HG03064 (cell line): ENCODE measurements around the gene KIF2A.

Source experiments
- ATAC-seq: cut with Tn5 transposase; IDR thresholded peaks from one replicate; pipeline ENCODE4 v1.9.1; 2021; ENCODE audit warnings: low read depth; ENCODE audit not compliant: unreplicated experiment

The KIF2A gene

DNA sequence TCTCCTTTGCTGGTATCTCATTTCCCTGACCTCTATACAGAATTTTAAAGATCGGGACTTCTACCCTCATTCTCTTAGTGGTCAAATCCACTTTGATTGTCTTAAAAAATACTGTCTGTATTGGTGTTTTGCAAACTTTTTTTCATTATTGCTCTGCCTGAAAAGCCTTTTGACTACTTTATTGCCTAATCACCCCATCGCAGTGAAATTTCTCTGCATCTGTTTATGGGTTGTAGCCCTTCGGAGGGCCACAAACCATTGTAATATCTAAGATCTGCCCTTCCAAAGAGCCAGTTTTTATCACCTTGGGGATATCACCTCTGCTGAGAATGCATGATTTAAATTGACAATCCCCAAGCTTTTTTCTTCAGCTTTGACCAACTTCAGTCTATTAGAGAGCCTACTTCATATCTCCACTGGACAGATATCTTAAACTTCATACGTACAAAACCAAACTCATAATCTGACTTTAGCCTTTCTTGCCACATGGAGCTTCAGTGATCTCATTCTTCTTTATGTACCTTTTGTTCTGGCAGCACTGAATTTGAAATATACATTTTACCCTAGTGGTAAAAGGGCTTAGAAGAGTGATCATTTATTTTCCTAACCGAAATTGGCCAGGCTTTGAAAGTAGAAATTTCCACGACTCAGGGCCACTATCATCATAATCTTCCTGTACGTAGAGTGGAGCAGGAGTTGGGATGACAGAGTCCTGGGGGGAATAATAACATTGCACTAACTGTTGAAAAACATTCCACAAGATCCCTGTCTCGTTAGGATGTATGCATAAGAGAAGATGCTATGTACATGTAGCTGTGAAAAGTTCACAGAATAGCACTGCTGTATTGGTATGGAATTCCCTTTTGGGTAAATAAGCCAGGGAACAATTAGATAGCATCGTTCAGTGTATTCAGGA is 21.4 kb downstream of the KIF2A start:
- ATAC-seq = no peak

DNA sequence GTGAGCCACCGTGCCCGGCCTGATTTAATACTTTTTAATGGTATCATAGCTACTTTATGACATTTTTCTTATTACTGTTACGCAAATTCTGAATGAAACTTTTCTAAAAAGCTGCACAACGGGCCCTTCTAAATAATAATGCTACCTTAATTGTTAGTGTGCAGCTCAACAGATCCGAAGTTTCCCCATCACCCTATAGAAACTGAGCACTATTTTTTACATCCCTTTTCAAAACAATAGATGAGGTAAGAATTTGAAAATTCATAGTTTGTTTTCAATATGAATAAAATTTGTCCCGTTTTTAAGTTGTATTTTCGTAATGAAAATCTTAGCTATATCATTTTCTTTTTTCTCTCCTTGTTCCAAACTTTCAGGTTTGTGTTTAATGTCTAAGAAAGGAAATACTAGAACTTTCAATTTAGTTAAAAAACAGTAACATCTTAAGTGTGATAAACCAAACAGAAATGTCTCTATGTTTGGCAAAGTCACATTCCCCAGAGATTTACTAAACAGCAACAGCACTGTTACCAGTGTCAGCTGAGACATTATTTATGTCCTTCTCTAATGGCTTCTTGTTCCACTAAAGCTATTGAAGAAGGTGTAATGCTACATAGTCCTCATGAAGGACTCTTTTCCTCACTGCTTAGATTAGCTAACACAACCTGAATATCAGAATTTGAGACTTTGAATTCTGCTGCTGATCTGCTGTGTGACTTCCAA is 22.9 kb downstream of the KIF2A start:
- no peak for ATAC-seq

DNA sequence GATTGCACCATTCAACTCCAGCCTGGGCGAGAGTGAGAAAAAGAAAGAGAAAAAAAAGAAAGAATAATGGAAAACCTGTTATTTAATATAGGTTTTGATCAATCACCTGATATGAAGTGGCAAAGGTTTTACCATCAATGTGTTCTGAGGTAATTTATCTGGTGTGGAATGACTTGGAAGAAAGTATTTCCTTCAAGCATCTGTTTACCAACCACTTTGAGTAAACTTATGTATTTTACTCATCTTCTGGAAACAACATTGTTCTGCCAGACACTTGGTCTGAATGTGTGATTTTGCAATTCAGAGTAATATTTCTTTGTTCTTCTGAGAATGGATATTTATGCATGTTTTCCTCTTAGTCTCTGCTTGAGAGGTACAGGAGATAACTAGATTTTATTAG is 24.3 kb downstream of the KIF2A start:
- ATAC-seq = no peak

DNA sequence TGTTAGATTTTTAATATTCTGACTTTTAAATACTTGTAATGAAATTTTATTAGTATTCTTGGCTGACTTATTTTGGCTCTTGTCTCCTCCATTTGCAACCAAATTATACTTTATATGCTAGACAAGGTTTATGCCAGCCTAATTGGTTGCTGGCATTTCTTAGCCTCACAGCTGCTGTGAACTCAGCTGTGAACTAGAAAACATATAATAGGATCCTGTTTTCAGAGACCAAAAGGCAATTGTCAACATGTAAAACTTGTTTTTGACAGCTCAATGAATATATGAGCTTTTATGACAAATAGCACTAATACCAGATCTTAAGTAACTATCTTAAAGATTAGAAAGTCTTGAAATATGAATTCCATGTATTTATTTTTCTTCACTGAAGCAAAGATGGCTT is 25.9 kb downstream of the KIF2A start:
- ATAC-seq = no peak

DNA sequence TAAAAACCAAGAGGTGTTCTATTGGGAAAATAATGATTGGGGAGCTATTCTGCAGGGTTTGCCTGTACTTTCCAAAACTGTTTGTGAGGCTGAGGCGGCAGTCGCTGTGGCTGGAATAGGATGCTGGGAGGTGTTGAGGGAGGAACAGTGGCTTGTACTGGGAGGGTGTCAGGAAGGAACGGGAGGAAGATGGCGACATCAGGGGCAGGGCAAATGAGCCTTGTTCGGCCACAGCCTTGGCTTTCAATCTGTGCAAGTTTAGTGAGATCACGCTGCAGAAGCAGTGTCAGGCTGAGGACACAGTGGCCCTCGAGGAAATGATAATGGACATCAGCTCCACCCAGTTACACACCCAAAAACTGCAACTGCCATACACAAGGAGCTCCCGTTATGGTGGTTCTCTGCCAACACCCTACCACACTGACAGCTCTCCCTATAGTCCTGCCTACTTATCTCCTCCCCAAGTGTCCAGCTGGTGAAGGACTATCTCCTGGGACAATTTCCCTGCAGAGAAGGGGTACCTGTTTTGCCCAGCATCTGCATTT is 27.3 kb downstream of the KIF2A start:
- ATAC-seq = no peak

DNA sequence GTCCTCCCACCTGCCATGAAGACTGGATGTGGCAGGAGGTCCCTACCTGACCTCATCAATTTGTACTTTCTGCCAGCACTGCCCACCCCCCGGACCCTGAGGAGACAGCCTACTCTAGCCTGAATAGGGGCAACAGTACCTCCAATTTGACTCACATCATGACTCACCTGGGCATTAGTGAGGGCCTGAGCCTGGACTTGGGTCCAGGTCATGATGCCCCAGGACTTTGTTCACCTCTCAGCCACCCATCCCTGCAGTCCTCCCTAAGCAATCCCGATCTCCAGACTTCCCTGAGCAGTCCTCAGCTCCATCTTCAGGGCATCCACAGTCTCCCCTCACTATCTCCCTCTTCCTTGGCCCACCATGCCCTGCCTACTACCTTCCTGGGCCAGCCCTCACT is 28.1 kb downstream of the KIF2A start:
- ATAC-seq = no peak

DNA sequence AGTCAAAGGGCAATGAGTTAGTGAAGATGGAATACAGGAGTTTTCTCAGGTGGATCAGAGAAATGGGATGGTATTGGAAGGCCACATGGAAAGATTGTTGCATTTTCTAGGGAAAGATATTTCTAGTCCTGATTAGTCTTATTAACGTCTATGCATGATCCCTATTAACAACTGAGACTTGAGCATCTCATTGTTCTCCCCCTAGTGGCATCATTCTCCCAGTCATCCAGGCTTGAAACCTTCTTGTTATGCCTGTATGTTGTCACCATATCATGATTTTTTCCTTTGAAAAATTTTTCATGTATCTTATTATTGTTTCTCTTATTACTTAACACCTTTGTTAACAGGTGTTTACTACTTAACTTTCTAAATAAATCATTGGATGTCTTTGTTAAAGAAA is 34.4 kb downstream of the KIF2A start:
- no peak for ATAC-seq

DNA sequence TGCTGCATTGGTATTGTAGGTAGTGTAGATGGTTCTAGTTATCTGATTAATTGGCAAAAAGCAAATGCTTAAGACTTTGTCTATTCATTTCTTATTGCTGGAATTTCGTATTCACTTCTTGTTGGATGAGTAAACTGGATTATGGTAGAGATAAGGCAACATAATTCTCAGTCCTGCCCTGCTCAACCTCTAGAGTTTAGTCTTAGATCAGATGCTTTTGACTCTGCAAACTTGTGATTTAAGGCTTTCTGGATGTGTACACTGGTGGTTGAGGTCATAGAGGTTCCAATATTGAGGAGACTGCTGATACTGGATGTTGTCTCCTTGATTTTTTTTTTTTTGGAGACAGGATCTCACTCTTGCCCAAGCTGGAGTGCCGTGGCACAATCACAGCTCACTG is 35.0 kb downstream of the KIF2A start:
- ATAC-seq = no peak

DNA sequence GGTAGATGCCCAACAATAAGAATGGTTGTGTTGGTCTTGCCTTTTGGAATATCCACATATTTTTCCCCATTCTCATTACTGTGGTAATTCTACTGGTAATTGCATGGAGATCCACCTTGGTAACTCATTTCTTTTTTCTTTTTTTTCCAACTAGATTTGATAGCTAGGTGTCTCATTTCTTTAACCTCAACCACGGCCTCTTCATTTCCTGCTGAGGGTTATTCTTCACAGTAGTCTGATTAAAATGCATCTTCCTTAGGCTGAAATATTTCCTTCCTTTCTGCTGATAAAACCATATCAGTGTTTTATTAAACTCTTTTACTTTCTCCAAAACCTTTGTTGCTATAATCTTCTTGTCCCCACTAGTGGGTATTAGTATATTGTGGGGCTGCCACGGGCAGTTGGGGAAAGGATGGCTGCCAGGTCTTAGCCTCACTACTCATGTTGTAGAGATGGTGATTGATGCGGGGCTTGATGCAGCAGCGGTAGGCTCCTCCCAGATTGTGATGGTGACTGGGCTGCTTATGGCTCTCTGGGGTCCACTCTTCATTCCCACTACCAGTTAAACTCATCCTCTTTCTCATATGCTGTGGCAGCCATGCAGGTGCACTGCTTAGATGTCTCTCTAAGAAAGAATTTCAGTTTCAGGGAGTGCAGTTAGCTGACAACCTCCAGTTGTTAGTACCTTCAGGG is 35.9 kb downstream of the KIF2A start:
- peak; percentile 80 for ATAC-seq

DNA sequence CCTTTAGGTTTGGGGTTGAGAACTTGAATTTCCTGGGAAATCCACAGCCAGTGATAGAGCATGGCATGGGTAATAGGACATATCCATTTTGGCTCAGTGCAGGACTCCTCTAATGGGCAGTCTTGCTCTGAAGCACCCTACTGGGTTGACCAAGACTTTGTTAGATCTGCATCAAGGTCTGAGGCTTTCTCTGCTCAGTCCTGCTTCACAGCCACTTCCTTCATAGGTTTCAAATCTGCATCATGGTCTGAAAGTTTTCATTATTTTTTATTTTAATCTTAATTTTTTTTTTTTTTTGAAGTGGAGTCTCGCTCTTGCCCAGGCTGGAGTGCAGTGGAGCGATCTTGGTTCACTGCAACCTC is 36.5 kb downstream of the KIF2A start:
- ATAC-seq = peak; percentile 62

DNA sequence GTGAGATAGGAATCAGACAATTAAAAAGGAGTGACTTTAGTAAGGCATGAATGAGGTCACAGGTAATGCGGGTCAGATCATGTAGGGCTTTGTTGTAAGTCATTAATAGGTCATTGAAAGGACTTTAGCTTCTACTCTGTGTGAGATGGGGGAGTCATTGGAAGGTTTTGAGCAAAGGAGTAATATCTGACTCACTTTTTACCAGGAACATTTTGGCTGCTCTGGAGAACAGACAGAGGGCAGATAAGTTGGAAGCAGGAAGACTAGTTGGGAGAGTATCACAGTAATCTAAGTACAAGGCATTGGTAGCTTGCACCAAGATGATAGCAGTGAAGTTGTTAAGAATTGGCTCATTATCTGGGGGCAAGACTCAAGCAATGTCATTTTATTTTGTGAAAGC is 37.4 kb downstream of the KIF2A start:
- no peak for ATAC-seq

DNA sequence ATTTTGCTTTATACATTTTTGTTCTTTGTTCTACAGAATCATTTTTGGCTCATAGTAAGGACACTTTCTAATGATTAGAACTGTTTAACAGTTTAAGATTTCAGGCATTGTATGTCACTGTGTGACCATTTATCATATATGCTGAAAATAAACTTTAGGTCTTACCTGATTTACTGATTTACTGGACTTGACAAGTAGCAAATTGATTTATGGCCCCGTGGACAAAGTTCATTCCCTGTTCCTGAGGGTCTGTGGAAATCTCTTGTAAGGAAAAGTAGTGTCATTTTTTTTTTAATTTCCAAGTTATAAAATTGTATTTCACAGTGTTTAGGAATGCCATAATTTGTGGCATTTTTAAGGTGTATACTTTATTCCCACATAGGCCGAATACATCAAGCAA is 40.7 kb downstream of the KIF2A start:
- no peak for ATAC-seq

DNA sequence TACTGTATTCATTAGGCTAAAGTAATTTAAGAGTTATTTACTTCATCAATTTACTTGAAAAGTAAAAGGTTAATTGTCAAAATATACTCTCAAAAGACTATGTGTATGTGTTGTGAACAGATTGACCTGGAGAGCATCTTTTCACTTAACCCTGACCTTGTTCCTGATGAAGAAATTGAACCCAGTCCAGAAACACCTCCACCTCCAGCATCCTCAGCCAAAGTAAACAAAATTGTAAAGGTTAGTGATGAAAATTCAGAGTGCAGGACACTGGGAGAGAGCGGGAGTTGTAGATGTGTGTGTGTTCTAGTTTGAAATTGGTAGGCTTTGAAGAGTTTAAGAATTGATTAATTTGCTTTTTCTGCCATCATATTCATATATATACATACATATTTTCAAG is 41.9 kb downstream of the KIF2A start:
- no peak for ATAC-seq

DNA sequence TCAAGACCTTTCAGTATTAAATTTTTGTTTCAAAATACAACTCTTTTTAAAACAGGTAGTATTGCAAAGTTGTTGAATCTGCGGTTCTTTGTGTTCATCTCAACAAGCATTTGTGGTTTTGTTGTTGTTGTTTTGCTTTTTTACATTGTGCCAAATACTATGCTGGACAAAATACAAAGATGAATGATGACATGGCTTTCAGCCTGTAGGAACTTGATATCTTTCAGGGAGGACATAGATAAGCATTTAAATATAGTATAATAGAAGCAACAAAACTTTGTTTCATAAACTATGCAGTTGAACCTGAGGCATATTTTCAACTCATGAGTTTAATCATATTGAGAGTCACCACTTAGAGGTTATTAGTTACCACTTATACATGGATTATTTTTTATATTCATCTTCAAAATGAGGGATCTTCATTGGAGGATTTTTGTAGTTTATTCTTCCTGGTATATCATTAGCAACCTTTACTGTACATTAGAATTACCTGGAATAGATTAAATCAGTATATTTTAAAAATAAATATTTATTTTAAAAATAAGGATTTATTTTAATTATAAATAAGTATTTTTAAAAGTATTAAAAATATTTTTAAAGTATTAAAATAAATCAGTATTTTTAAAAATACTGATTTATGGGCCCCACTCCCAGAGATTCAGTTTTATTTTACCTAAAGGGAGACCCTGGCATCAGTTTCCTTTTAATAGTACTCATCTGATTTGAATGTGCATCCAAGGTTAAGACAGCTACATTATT is 42.9 kb downstream of the KIF2A start:
- no peak for ATAC-seq

DNA sequence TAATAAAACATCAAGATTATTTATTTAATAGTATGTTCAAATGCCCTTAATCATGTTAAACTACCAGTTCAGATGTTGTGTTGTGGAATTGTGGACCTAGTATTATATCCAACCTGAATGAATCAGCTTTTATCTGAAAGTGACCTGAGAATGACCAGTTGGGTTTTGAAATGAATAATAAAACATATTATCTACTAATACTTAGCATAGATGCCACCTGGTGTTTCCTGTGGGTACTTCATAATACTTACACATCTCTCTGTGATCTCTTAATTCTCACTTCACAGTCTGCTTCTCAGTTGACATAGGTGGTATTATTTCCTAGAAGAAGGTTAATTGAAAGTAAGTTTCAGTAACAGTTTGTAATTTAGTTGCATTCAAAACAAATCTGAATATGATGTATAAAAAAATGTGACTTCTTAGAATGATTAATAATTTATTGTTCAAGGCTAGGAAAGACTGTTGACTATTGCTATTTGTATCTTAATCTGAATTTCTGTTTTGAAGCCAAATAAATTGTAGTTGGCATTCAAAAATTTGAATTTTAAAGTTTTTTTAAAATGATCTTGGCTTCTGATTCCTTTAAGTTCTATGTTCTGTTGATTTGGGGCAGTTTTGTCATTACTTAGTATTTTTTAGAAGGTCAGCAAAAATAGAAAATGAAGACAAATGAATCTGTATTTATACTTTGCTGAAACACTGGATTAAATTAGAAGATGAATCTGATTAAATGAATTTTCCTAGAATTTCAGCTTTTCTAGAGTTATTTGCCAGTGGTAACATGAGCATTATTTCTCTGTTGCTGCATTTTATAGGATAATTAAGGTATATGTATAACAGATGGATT is 48.2 kb downstream of the KIF2A start:
- no peak for ATAC-seq

DNA sequence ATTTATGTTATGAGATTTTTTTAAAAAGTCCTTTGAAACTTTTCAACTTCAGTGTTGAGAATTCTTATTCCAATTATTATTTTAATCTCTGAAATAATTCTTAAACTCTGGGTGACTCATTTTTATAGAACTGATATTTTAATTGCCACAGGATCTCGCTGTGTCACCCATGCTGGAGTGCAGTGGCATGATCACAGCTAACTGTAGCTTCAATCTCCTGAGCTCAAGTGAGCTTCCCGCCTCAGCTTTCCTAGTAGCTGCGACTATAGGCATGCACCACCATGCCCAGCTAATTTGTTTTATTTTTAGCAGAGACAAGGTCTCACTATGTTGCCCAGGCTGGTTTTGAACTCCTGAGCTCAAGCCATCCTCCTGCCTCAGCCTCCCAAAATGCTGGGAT is 56.7 kb downstream of the KIF2A start:
- ATAC-seq = no peak

DNA sequence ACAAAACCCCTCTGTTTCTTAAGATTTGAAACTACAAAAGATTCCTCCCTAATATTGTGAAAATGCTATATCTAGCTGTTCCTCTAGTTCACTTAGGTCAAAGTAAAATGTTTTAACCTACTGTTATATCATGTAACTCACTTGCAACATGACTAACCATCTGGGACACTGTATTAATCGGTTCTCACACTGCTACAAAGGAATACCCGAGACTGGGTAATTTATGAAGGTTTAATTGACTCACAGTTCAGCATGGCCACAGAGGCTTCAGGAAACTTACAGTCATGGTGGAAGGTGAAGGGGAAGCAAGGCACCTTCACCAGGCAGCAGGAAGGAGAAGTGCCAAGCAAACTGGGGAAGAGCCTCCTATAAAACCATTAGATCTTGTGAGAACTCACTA is 63.0 kb downstream of the KIF2A start:
- ATAC-seq = no peak

DNA sequence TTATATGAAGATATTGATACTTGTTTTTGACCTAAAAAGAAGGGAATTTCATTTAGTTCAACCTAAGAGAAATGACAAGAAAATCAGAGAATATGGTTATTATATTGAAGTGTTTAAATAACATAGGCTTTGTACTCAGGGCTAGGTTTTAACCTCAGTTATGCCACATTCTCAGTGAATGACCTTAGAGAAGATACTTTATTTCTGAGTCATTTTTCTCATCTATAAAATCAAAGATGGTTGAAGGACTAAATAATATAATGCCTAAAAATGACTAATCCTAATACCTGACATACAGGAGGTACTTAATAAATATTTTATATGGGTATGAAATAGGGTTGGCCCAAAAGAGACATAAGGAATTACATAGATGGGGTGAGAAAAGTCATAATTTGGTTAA is 65.4 kb downstream of the KIF2A start:
- no peak for ATAC-seq

DNA sequence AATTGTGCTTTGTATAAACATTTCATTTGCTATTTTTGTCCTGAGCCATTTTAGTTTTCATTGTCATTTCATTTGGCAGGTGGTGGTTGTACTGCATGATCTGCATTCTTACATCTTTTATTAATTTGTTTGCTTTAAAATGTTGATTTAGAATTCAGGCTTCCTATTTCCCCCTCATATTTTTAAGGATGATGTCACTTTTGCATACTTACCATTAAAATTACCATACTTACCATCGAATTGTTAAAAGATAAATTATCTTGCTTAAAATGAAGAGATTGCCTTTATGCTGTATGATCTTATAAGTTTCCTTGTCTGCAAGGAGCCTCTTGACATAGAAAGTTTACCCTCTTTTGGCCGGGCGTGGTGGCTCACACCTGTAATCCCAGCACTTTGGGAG is 66.6 kb downstream of the KIF2A start:
- no peak for ATAC-seq

DNA sequence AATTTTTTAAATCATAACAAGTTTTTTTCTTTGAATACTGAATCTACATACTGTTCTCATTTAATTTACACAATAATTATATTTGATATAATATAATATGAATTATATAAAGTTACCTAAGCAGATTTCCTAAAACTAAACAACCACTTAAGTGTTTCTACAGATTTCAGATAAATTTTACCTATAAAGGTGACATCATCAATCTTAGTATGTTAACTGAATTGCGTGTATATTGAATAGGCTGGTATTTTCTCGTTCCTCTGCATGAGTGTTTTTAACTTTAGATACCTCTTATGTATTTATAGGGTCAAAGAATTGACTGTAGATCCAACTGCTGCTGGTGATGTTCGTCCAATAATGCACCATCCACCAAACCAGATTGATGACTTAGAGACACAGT is 67.4 kb downstream of the KIF2A start:
- no peak for ATAC-seq
